Measurements from ENCODE around the gene RSRC1.

DNA sequence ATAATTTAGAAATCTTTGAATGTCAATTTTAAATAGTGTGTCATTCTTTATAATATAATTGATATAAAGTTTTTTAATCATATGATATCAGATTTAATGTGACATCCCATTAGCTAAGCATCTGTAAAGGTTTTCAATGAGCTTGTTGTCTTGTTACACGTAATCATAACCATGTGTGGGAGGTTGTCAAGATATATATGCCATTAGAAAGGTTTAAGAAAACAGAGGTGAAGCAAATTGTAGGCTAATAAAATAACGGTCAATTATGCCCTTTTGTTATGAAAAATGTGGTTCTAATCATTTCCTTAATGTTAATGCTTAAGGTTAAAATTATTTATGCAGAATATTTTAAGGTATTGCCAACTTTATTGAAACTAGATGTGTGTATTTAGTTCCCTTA is 56.3 kb downstream of the RSRC1 start:
- TF ChIP-seq, protein P1, sequence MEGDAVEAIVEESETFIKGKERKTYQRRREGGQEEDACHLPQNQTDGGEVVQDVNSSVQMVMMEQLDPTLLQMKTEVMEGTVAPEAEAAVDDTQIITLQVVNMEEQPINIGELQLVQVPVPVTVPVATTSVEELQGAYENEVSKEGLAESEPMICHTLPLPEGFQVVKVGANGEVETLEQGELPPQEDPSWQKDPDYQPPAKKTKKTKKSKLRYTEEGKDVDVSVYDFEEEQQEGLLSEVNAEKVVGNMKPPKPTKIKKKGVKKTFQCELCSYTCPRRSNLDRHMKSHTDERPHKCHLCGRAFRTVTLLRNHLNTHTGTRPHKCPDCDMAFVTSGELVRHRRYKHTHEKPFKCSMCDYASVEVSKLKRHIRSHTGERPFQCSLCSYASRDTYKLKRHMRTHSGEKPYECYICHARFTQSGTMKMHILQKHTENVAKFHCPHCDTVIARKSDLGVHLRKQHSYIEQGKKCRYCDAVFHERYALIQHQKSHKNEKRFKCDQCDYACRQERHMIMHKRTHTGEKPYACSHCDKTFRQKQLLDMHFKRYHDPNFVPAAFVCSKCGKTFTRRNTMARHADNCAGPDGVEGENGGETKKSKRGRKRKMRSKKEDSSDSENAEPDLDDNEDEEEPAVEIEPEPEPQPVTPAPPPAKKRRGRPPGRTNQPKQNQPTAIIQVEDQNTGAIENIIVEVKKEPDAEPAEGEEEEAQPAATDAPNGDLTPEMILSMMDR (IDR thresholded peaks at IDR 0.05), result no peak
- TF ChIP-seq POLR2AphosphoS5 (IDR thresholded peaks at IDR 0.05; ENCODE audit: low read depth, low read length) (no peak), SIN3A (IDR thresholded peaks at IDR 0.05; ENCODE audit: borderline replicate concordance, insufficient read depth, low read depth, low read length) (no peak)
- TF ChIP-seq, protein P2, sequence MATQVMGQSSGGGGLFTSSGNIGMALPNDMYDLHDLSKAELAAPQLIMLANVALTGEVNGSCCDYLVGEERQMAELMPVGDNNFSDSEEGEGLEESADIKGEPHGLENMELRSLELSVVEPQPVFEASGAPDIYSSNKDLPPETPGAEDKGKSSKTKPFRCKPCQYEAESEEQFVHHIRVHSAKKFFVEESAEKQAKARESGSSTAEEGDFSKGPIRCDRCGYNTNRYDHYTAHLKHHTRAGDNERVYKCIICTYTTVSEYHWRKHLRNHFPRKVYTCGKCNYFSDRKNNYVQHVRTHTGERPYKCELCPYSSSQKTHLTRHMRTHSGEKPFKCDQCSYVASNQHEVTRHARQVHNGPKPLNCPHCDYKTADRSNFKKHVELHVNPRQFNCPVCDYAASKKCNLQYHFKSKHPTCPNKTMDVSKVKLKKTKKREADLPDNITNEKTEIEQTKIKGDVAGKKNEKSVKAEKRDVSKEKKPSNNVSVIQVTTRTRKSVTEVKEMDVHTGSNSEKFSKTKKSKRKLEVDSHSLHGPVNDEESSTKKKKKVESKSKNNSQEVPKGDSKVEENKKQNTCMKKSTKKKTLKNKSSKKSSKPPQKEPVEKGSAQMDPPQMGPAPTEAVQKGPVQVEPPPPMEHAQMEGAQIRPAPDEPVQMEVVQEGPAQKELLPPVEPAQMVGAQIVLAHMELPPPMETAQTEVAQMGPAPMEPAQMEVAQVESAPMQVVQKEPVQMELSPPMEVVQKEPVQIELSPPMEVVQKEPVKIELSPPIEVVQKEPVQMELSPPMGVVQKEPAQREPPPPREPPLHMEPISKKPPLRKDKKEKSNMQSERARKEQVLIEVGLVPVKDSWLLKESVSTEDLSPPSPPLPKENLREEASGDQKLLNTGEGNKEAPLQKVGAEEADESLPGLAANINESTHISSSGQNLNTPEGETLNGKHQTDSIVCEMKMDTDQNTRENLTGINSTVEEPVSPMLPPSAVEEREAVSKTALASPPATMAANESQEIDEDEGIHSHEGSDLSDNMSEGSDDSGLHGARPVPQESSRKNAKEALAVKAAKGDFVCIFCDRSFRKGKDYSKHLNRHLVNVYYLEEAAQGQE (IDR thresholded peaks at IDR 0.05; ENCODE audit: insufficient read depth in 1 of 2, low read depth in 2 of 2, low read length in 1 of 2), result no peak
